ENCODE data around the gene NES.

GRCh38 chr1:156642265-156643048 lies 34.8 kb downstream of the NES start:
- no peak for TF ChIP-seq CTCF (IDR thresholded peaks at IDR 0.05; ENCODE audit: insufficient read depth, low read length)
- no peak for TF ChIP-seq POLR2AphosphoS5 (IDR thresholded peaks at IDR 0.05; ENCODE audit: low read depth)
- TF ChIP-seq SPI1 (IDR thresholded peaks at IDR 0.05; ENCODE audit: borderline replicate concordance, low read depth): no peak
- no peak for TF ChIP-seq REST (IDR thresholded peaks at IDR 0.05; ENCODE audit: insufficient replicate concordance, low read depth)
